ENCODE measurements around the gene ARL9. TPM values are rescaled to one million over a fixed set of nuclear protein-coding genes. Genes with fewer than 3 reads are reported as not detected.
"Not testable (repeated sequence)": the region's sequence is repeated elsewhere in the genome, so short reads cannot be mapped to it uniquely, and the experiment has no call there.

ARL9 gene
- polyA plus RNA-seq = 0.63 TPM
- long read RNA-seq, donor 1 = 0 reads
- long read RNA-seq, donor 2, partial matches to known transcripts = 0 of 1 reads
- long read RNA-seq, donor 2, other reads (novel, unspliced or antisense) = 0 of 1 reads
- long read RNA-seq, donor 3, partial matches to known transcripts = 0 of 1 reads
- long read RNA-seq, donor 3, other reads (novel, unspliced or antisense) = 0 of 1 reads
- long read RNA-seq, donor 4 = 0 reads
- long read RNA-seq, donor 5 = 0 reads
- long read RNA-seq, donor 6 = 0 reads
- long read RNA-seq, donor 7 = 0 reads
- long read RNA-seq, donor 8 = 0 reads
- long read RNA-seq, donor 9, partial matches to known transcripts = 0 of 1 reads
- long read RNA-seq, donor 9, other reads (novel, unspliced or antisense) = 0 of 1 reads
- long read RNA-seq, donor 10 = 0 reads
- long read RNA-seq, donor 11, partial matches to known transcripts = 0 of 2 reads
- long read RNA-seq, donor 11, other reads (novel, unspliced or antisense) = 0 of 2 reads

GRCh38 chr4:56505269-56506130, at the start of gene ARL9:
TSS of gene ARL9 (plus strand) at chr4:56505791. CDS start at chr4:56505863, 72 bp downstream.
- Histone ChIP-seq H3K36me3 (ENCODE audit: control insufficient read depth, insufficient read depth, low read length) (peaks cover 13% of the 10 kb centered on the region), H3K4me1 (ENCODE audit: control insufficient read depth, insufficient read depth, low read length) (peaks cover 9% of the 10 kb centered on the region), H3K4me3 (ENCODE audit: low read length) (peak within 1 kb of the TSS; percentile 61), H3K9me3 (ENCODE audit: control insufficient read depth, low read depth, low read length) (no peaks in the 10 kb centered on the region), H3K27ac (ENCODE audit: low read length) (peak within 1 kb of the TSS; percentile 21), H3K27me3 (ENCODE audit: control insufficient read depth, insufficient read depth, low read length) (peaks cover 15% of the 10 kb centered on the region)
- WGBS (ENCODE audit: insufficient coverage, low lambda C conversion rate) = under 1% methylated on average over 6 of the region's 56 CpGs
- peak; percentile 32 to 81 for DNase-seq

GRCh38 chr4:56460085-56460484, 45.5 kb upstream of the ARL9 start:
- Histone ChIP-seq H3K27ac (ENCODE audit: low read length) (no peak overlapping the region), H3K4me1 (ENCODE audit: control insufficient read depth, insufficient read depth, low read length) (no peaks in the 10 kb centered on the region), H3K4me3 (ENCODE audit: low read length) (no peak overlapping the region), H3K9me3 (ENCODE audit: control insufficient read depth, low read depth, low read length) (no peaks in the 10 kb centered on the region), H3K36me3 (ENCODE audit: control insufficient read depth, insufficient read depth, low read length) (peaks cover 38% of the 10 kb centered on the region), H3K27me3 (ENCODE audit: control insufficient read depth, insufficient read depth, low read length) (no peaks in the 10 kb centered on the region)
- DNase-seq = no peak
- WGBS (ENCODE audit: insufficient coverage, low lambda C conversion rate) = 83% methylated on average over 1 of the region's 3 CpGs

GRCh38 chr4:56462157-56462556, 43.4 kb upstream of the ARL9 start:
- peaks cover 8% of the 10 kb centered on the region for H3K4me1 ChIP-seq (ENCODE audit: control insufficient read depth, insufficient read depth, low read length)
- H3K27me3 ChIP-seq (ENCODE audit: control insufficient read depth, insufficient read depth, low read length) = no peaks in the 10 kb centered on the region
- peaks cover 30% of the 10 kb centered on the region for H3K36me3 ChIP-seq (ENCODE audit: control insufficient read depth, insufficient read depth, low read length)
- no peak for DNase-seq
- H3K27ac ChIP-seq (ENCODE audit: low read length) = no peak overlapping the region
- H3K4me3 ChIP-seq (ENCODE audit: low read length) = no peak overlapping the region
- H3K9me3 ChIP-seq (ENCODE audit: control insufficient read depth, low read depth, low read length) = no peaks in the 10 kb centered on the region

GRCh38 chr4:56463711-56464110, 41.9 kb upstream of the ARL9 start:
- Histone ChIP-seq H3K9me3 (ENCODE audit: control insufficient read depth, low read depth, low read length) (no peaks in the 10 kb centered on the region), H3K27me3 (ENCODE audit: control insufficient read depth, insufficient read depth, low read length) (no peaks in the 10 kb centered on the region), H3K36me3 (ENCODE audit: control insufficient read depth, insufficient read depth, low read length) (peaks cover 28% of the 10 kb centered on the region), H3K4me1 (ENCODE audit: control insufficient read depth, insufficient read depth, low read length) (peaks cover 8% of the 10 kb centered on the region), H3K27ac (ENCODE audit: low read length) (no peak overlapping the region), H3K4me3 (ENCODE audit: low read length) (no peak overlapping the region)
- WGBS (ENCODE audit: insufficient coverage, low lambda C conversion rate) = no CpG with 5 or more reads among the region's 5 CpGs
- no peak for DNase-seq

- H3K36me3 ChIP-seq (ENCODE audit: control insufficient read depth, insufficient read depth, low read length) = peaks cover 25% of the 10 kb centered on the region
- H3K27ac ChIP-seq (ENCODE audit: low read length) = no peak overlapping the region
- peaks cover 8% of the 10 kb centered on the region for H3K4me1 ChIP-seq (ENCODE audit: control insufficient read depth, insufficient read depth, low read length)
- WGBS (ENCODE audit: insufficient coverage, low lambda C conversion rate) = no CpG with 5 or more reads among the region's 3 CpGs
- H3K27me3 ChIP-seq (ENCODE audit: control insufficient read depth, insufficient read depth, low read length) = no peaks in the 10 kb centered on the region
- DNase-seq = no peak
- H3K4me3 ChIP-seq (ENCODE audit: low read length) = no peak overlapping the region
- H3K9me3 ChIP-seq (ENCODE audit: control insufficient read depth, low read depth, low read length) = no peaks in the 10 kb centered on the region
These were observed 41.0 kb upstream of the ARL9 start for GRCh38 chr4:56464581-56464980.

- Histone ChIP-seq H3K4me1 (ENCODE audit: control insufficient read depth, insufficient read depth, low read length) (peaks cover 8% of the 10 kb centered on the region), H3K9me3 (ENCODE audit: control insufficient read depth, low read depth, low read length) (no peaks in the 10 kb centered on the region), H3K27me3 (ENCODE audit: control insufficient read depth, insufficient read depth, low read length) (no peaks in the 10 kb centered on the region), H3K27ac (ENCODE audit: low read length) (no peak overlapping the region), H3K4me3 (ENCODE audit: low read length) (peak overlapping the region; percentile 91), H3K36me3 (ENCODE audit: control insufficient read depth, insufficient read depth, low read length) (peaks cover 19% of the 10 kb centered on the region)
- DNase-seq = no peak
- no CpG with 5 or more reads among the region's 10 CpGs for WGBS (ENCODE audit: insufficient coverage, low lambda C conversion rate)
These were observed 39.8 kb upstream of the ARL9 start for GRCh38 chr4:56465599-56466295.

GRCh38 chr4:56466296-56466761, 39.3 kb upstream of the ARL9 start:
- not testable (repeated sequence) for H3K4me1 ChIP-seq (ENCODE audit: control insufficient read depth, insufficient read depth, low read length); H3K27me3 ChIP-seq (ENCODE audit: control insufficient read depth, insufficient read depth, low read length); H3K9me3 ChIP-seq (ENCODE audit: control insufficient read depth, low read depth, low read length)
- WGBS (ENCODE audit: insufficient coverage, low lambda C conversion rate) = no CpG with 5 or more reads among the region's 8 CpGs
- peaks cover 16% of the 10 kb centered on the region for H3K36me3 ChIP-seq (ENCODE audit: control insufficient read depth, insufficient read depth, low read length)
- DNase-seq = peak; percentile 64 to 83
- H3K27ac ChIP-seq (ENCODE audit: low read length) = peak overlapping the region; percentile 91
- peak overlapping the region; percentile 91 for H3K4me3 ChIP-seq (ENCODE audit: low read length)

- H3K9me3 ChIP-seq (ENCODE audit: control insufficient read depth, low read depth, low read length) = no peaks in the 10 kb centered on the region
- peak overlapping the region; percentile 91 for H3K27ac ChIP-seq (ENCODE audit: low read length)
- H3K4me1 ChIP-seq (ENCODE audit: control insufficient read depth, insufficient read depth, low read length) = peaks cover 8% of the 10 kb centered on the region
- H3K27me3 ChIP-seq (ENCODE audit: control insufficient read depth, insufficient read depth, low read length) = no peaks in the 10 kb centered on the region
- H3K4me3 ChIP-seq (ENCODE audit: low read length) = peak overlapping the region; percentile 91
- whole genome bisulfite sequencing (ENCODE audit: insufficient coverage, low lambda C conversion rate) = 0% methylated on average over 1 of the region's 8 CpGs
- no peak for DNase-seq
- peaks cover 19% of the 10 kb centered on the region for H3K36me3 ChIP-seq (ENCODE audit: control insufficient read depth, insufficient read depth, low read length)
These were observed 38.7 kb upstream of the ARL9 start for GRCh38 chr4:56466910-56467283.

- Histone ChIP-seq H3K27ac (ENCODE audit: low read length) (peak within 1 kb of the TSS; percentile 91), H3K36me3 (ENCODE audit: control insufficient read depth, insufficient read depth, low read length) (peaks cover 17% of the 10 kb centered on the region), H3K9me3 (ENCODE audit: control insufficient read depth, low read depth, low read length) (no peaks in the 10 kb centered on the region), H3K4me3 (ENCODE audit: low read length) (peak within 1 kb of the TSS; percentile 91), H3K4me1 (ENCODE audit: control insufficient read depth, insufficient read depth, low read length) (peaks cover 8% of the 10 kb centered on the region), H3K27me3 (ENCODE audit: control insufficient read depth, insufficient read depth, low read length) (no peaks in the 10 kb centered on the region)
- DNase-seq = peak; percentile 93 to 94
- 0% methylated on average over 6 of the region's 62 CpGs for WGBS (ENCODE audit: insufficient coverage, low lambda C conversion rate)
These were observed 38.1 kb upstream of the ARL9 start, which contains the start of gene SRP72 for GRCh38 chr4:56467284-56468096. TSS of gene SRP72 (plus strand) at chr4:56467617. CDS start at chr4:56467636, 19 bp downstream.

Data from large intestine (tissue), 12 donors.